K562 (cell line): ENCODE data around the gene ADGRD1. TPM values are rescaled to one million over a fixed set of nuclear protein-coding genes. Genes with fewer than 3 reads are reported as not detected.

ENCODE experiments used
- ATAC-seq: fragments of 200-7000 bp; cut with Tn5 transposase; 3 replicates; pipeline ENCODE4 v1.9.1; 2020; ENCODE audit warnings: moderate library complexity
- BruUV-seq: library from RNA; stranded (reverse); fragments of 400-500 nt; replicated peaks from 2 replicates; lab custom pipeline; 2021; lab: Mats Ljungman, UMichigan
- CTCF ChIA-PET: fragments of 300-600 bp; formaldehyde crosslinking; extraction: SDS; loops from one replicate; lab custom pipeline; 2021; ENCODE audit warnings: low intra/inter-chr PET ratio; lab: Yijun Ruan, JAX
- POLR2A ChIA-PET: fragments of 300-600, 350-650 bp; sonication (Branson Sonifier 250); formaldehyde crosslinking; extraction: SDS; loops from one replicate; lab custom pipeline; 2021; ENCODE audit warnings: antibody characterized with exemption, inconsistent platforms; lab: Yijun Ruan, JAX
- DNase-seq, 4 experiments: peaks; one replicate each; pipeline versions ENCODE4 v3.0.0 to v3.0.0-alpha.2; 2011 to 2018; ENCODE audit warnings: low spot score in 3 of 4, mixed read lengths in 3 of 4; ENCODE audit errors: extremely low read depth in 1 of 4
- FAIRE-seq: peaks from 2 replicates; lab custom pipeline; 2011; peaks lifted over from hg19 to GRCh38; lab: Jason Lieb, UNC
- H2AFZ ChIP-seq: 2 replicates; pipeline ENCODE4 v1.6.0; 2011; ENCODE audit warnings: low read depth, low read length, control low read depth, inconsistent platforms
- H3K27ac ChIP-seq: fragments of 200-600 bp; 3 replicates; pipeline ENCODE4 v1.8.0; 2011; ENCODE audit warnings: low read depth, mild to moderate bottlenecking, control low read depth, inconsistent platforms, low read length, moderate library complexity, mixed read lengths; ENCODE audit errors: extremely low read depth
- H3K27me3 ChIP-seq, 2 experiments: fragments of 300-600 bp in 1 of 2; 2 replicates in 1 of 2; 3 replicates in 1 of 2; pipeline versions ENCODE4 v1.6.0 to v1.8.0; 2011; ENCODE audit warnings: inconsistent platforms in 2 of 2, low read length in 2 of 2, mild to moderate bottlenecking in 1 of 2, mixed read lengths in 1 of 2, moderate library complexity in 1 of 2; ENCODE audit not compliant: control insufficient read depth in 2 of 2, insufficient read depth in 2 of 2
- H3K36me3 ChIP-seq: fragments of 300-600 bp; 3 replicates; pipeline ENCODE4 v1.8.0; 2011; ENCODE audit warnings: mild to moderate bottlenecking, low read length, inconsistent platforms; ENCODE audit not compliant: control insufficient read depth, insufficient read depth
- H3K4me1 ChIP-seq, 2 experiments: fragments of 200-600 bp in 1 of 2; replicated peaks in 1 of 2; 2 replicates in 1 of 2; 3 replicates in 1 of 2; pipeline versions ENCODE4 v1.5.1 to v1.8.0; 2011; ENCODE audit warnings: inconsistent platforms in 2 of 2, low read length in 2 of 2, mild to moderate bottlenecking in 1 of 2, mixed read lengths in 1 of 2, moderate library complexity in 1 of 2; ENCODE audit not compliant: control insufficient read depth in 2 of 2, insufficient read depth in 2 of 2
- H3K4me2 ChIP-seq: 2 replicates; pipeline ENCODE4 v1.6.1; 2011; ENCODE audit warnings: low read length, control low read depth, inconsistent platforms, mixed read lengths; ENCODE audit not compliant: insufficient read depth
- H3K4me3 ChIP-seq: fragments of 200-600 bp; sonication (generic), shearing (Covaris generic); 2 replicates; pipeline ENCODE4 v1.5.1; 2016; ENCODE audit warnings: control low read depth, inconsistent platforms
- H3K79me2 ChIP-seq: fragments of 200-600 bp; 3 replicates; pipeline ENCODE4 v1.8.0; 2011; ENCODE audit warnings: low read length, inconsistent platforms; ENCODE audit not compliant: control insufficient read depth, insufficient read depth
- H3K9ac ChIP-seq, 2 experiments: 2 replicates each; pipeline versions ENCODE4 v1.6.0 to v1.6.1; 2011; ENCODE audit warnings: low read depth in 2 of 2, low read length in 2 of 2, control low read depth in 1 of 2, inconsistent platforms in 1 of 2, mild to moderate bottlenecking in 1 of 2, mixed read lengths in 1 of 2; ENCODE audit not compliant: insufficient read depth in 1 of 2
- H3K9me1 ChIP-seq: one replicate; pipeline ENCODE4 v1.6.0; 2011; ENCODE audit warnings: inconsistent platforms, mild to moderate bottlenecking, low read length, moderate library complexity; ENCODE audit not compliant: control insufficient read depth, insufficient read depth
- H3K9me3 ChIP-seq: replicated peaks from 2 replicates; pipeline ENCODE4 v1.5.1; 2011; ENCODE audit warnings: low read depth, low read length, inconsistent platforms; ENCODE audit not compliant: control insufficient read depth, insufficient read depth
- H4K20me1 ChIP-seq: replicated peaks from 2 replicates; pipeline ENCODE4 v1.6.1; 2011; ENCODE audit warnings: low read length, inconsistent platforms, mixed read lengths; ENCODE audit not compliant: control insufficient read depth, insufficient read depth
- ATF1 ChIP-seq, 2 experiments: fragments of 450-650 bp in 1 of 2; IDR thresholded peaks; 2 replicates each; pipeline ENCODE4 v1.6.1; 2016; ENCODE audit warnings: missing compliant biosample characterization in 1 of 2, missing genetic modification characterization in 1 of 2
- HCFC1 ChIP-seq: IDR thresholded peaks from 2 replicates; pipeline ENCODE4 v1.6.1; 2012; ENCODE audit warnings: low read depth, low read length, improper control_type of control experiment
- HNRNPK ChIP-seq: fragments of 200-400 bp; formaldehyde crosslinking; IDR thresholded peaks from one replicate; pipeline ENCODE4 v1.6.1; 2018; ENCODE audit warnings: mild to moderate bottlenecking, low read depth, low read length; ENCODE audit not compliant: poor library complexity, severe bottlenecking
- ILF3 ChIP-seq: fragments of 450-650 bp; IDR thresholded peaks from 2 replicates; pipeline ENCODE4 v1.6.1; 2018; ENCODE audit warnings: antibody characterized with exemption, mild to moderate bottlenecking, moderate library complexity, borderline replicate concordance
- NCOA6 ChIP-seq: fragments of 450-650 bp; IDR thresholded peaks from 2 replicates; pipeline ENCODE4 v1.6.1; 2017; ENCODE audit warnings: mild to moderate bottlenecking
- RAD51 ChIP-seq: fragments of 450-650 bp; IDR thresholded peaks from 2 replicates; pipeline ENCODE4 v1.7.1; 2016; ENCODE audit warnings: low read depth, mild to moderate bottlenecking, borderline replicate concordance
- RBFOX2 ChIP-seq: fragments of 200-400 bp; formaldehyde crosslinking; IDR thresholded peaks from 2 replicates; pipeline ENCODE4 v1.6.1; 2017; ENCODE audit warnings: low read depth, mild to moderate bottlenecking, low read length, moderate library complexity
- ZNF124 ChIP-seq: sonication (generic); formaldehyde crosslinking; IDR thresholded peaks from 2 replicates; pipeline ENCODE4 v1.8.1; 2022; ENCODE audit warnings: missing genetic modification reagents
- ZNF263 ChIP-seq: sonication (generic); formaldehyde crosslinking; IDR thresholded peaks from 2 replicates; pipeline ENCODE4 v1.8.0; 2022; ENCODE audit warnings: mild to moderate bottlenecking, missing genetic modification reagents, borderline replicate concordance
- ZNF586 ChIP-seq: fragments of 450-650 bp; formaldehyde crosslinking; conservative IDR thresholded peaks from 2 replicates; pipeline ENCODE4 v1.4.0; 2020; ENCODE audit warnings: mild to moderate bottlenecking, moderate library complexity
- WGBS: fragments of 100-300 bp; shearing (Covaris generic); methylation state at CpG from one replicate; pipeline ENCODE4 v1.1.6; 2016; ENCODE audit warnings: low coverage, mixed read lengths; ENCODE audit not compliant: insufficient coverage; ENCODE audit errors: missing lambda C conversion rate; 5-methylcytosine and 5-hydroxymethylcytosine counted together
- in situ Hi-C: fragments of 300-500 bp; cut with MboI; formaldehyde crosslinking; loops from 4 replicates; pipeline ENCODE4 v1.15.0; 2018; ENCODE audit warnings: inconsistent platforms, mixed read lengths
- intact Hi-C: fragments of 100-400 bp; cut with micrococcal nuclease; formaldehyde crosslinking; loops from 2 replicates; pipeline ENCODE4 v1.14.2; 2022
- polyA plus RNA-seq, 8 experiments: library from polyadenylated mRNA; depleted of rRNA in 4 of 8; stranded (reverse) in 5 of 8; unstranded in 3 of 8; fragments of >200 nt; fragmentation: Nextera tagmentation in 2 of 8; fragmentation: Illumina TruSeq in 1 of 8; extraction: Ambion mirVana in 2 of 8; extraction: Trizol in 1 of 8; gene quantifications; 2 replicates each; pipeline versions ENCODE4 v1.2.1 to v1.2.3, GENCODE V29; 2011 to 2014; ENCODE audit warnings: inconsistent platforms in 1 of 8, missing spikeins in 1 of 8
- total RNA-seq, 7 experiments: library from RNA; depleted of rRNA in 6 of 7; stranded (reverse); fragments of >200 nt in 6 of 7; fragmentation: Illumina TruSeq in 2 of 7; extraction: Trizol in 2 of 7; gene quantifications; 2 replicates each; pipeline versions ENCODE4 v1.2.1 to v1.2.3, GENCODE V29; 2011 to 2021; ENCODE audit warnings: low replicate concordance in 1 of 7
- TF ChIP-seq, protein P1 (sequence below): sonication (generic); formaldehyde crosslinking; IDR thresholded peaks from 2 replicates; pipeline ENCODE4 v1.8.0; 2023; ENCODE audit warnings: mild to moderate bottlenecking, missing genetic modification reagents
- TF ChIP-seq, protein P2 (sequence below): sonication (generic); formaldehyde crosslinking; IDR thresholded peaks from 2 replicates; pipeline ENCODE4 v1.8.0; 2022; ENCODE audit warnings: mild to moderate bottlenecking, missing genetic modification reagents, borderline replicate concordance
- TF ChIP-seq, protein P3 (sequence below), 2 experiments: IDR thresholded peaks; 2 replicates each; pipeline ENCODE4 v1.6.1; 2011; ENCODE audit warnings: borderline replicate concordance in 1 of 2, control low read depth in 1 of 2, low read depth in 1 of 2, low read length in 1 of 2, mild to moderate bottlenecking in 1 of 2, mixed read lengths in 1 of 2, moderate library complexity in 1 of 2; ENCODE audit not compliant: insufficient read depth in 1 of 2, insufficient read length in 1 of 2, poor library complexity in 1 of 2, severe bottlenecking in 1 of 2; ENCODE audit errors: extremely low read depth in 1 of 2
- TF ChIP-seq, protein P4 (sequence below): sonication (generic); IDR thresholded peaks from 2 replicates; pipeline ENCODE4 v1.6.1; 2016

Gene ADGRD1
- total and polyA plus RNA-seq, 9 of the 15 experiments (the other 6 are each of a cell fraction or from before 2014, with no cell fraction given) = 1.7 to 11.7 (median 3.3) TPM

DNA sequence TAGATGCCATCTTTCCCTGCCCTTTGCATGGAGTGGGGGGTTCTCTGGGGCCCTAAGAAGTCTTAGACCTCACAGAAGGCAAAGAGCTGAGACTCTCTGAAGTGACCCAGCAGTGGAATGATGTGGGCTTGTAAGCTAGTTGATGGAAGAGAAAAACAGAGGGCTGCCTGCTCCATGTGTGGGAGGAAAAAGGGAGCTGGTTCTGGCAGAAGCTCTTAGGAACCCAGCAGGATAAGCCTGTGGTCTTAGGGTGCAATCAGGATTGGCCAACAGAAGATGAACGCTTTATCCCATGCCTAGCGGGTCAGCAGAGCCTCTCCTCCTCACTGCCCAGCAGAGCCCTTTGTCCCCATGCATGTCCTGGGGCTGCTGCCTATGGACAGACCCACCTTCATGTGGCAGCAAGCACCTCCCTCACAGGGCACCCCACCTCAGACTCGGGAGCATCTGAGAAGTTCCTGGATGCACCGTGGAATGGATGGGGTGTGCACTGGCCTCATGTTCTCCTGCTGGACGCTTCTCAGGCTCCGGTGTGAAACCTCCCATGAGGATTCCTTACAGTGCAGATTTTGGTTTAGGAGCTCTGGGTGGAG, 152.7 kb downstream of the ADGRD1 start:
- CTCF ChIA-PET = interaction anchor here (0.8 kb wide), 1 partner anchor 724 kb away, joined by 3 read pairs; no protein-coding TSS in a partner anchor
- Histone ChIP-seq H2AFZ (no peak overlapping the region), H3K9me3 (no peaks in the 10 kb centered on the region), H4K20me1 (no peaks in the 10 kb centered on the region; the same call in 1 of the 2 replicates), H3K36me3 (no peaks in the 10 kb centered on the region), H3K4me2 (no peak overlapping the region), H3K4me3 (no peak overlapping the region), H3K4me1 (peaks cover 0 to 27% of the 10 kb centered on the region in 2 experiments; a peak in 2 of 5 replicates), H3K79me2 (no peaks in the 10 kb centered on the region), H3K9me1 (no peaks in the 10 kb centered on the region), H3K9ac (no peak overlapping the region), H3K27me3 (peaks cover 0 to 7% of the 10 kb centered on the region in 2 experiments; a peak in 1 of 5 replicates), H3K27ac (no peak overlapping the region)
- BruUV-seq = no TSS peak
- DNase-seq (no peak), FAIRE-seq (no peak), ATAC-seq (no peak)
- in situ Hi-C loops (loop anchor here (10.0 kb wide), 1 partner anchor 728 kb away; no protein-coding TSS in a partner anchor), intact Hi-C loops (loop anchor here (2.0 to 10.0 kb wide), 3 partner anchors 190 to 728 kb away; no protein-coding TSS in a partner anchor)
- POLR2A ChIA-PET = interaction anchor here (0.6 to 0.8 kb wide), 2 partner anchors 9 to 19 kb away, joined by 3 to 4 read pairs; no protein-coding TSS in a partner anchor
- WGBS = 21% methylated on average over 6 of the region's 6 CpGs
- TF ChIP-seq, protein P1, sequence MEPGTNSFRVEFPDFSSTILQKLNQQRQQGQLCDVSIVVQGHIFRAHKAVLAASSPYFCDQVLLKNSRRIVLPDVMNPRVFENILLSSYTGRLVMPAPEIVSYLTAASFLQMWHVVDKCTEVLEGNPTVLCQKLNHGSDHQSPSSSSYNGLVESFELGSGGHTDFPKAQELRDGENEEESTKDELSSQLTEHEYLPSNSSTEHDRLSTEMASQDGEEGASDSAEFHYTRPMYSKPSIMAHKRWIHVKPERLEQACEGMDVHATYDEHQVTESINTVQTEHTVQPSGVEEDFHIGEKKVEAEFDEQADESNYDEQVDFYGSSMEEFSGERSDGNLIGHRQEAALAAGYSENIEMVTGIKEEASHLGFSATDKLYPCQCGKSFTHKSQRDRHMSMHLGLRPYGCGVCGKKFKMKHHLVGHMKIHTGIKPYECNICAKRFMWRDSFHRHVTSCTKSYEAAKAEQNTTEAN (CRISPR knock-in tag) = no peak
- TF ChIP-seq RAD51 = no peak
- TF ChIP-seq ILF3 = no peak
- TF ChIP-seq, protein P2, sequence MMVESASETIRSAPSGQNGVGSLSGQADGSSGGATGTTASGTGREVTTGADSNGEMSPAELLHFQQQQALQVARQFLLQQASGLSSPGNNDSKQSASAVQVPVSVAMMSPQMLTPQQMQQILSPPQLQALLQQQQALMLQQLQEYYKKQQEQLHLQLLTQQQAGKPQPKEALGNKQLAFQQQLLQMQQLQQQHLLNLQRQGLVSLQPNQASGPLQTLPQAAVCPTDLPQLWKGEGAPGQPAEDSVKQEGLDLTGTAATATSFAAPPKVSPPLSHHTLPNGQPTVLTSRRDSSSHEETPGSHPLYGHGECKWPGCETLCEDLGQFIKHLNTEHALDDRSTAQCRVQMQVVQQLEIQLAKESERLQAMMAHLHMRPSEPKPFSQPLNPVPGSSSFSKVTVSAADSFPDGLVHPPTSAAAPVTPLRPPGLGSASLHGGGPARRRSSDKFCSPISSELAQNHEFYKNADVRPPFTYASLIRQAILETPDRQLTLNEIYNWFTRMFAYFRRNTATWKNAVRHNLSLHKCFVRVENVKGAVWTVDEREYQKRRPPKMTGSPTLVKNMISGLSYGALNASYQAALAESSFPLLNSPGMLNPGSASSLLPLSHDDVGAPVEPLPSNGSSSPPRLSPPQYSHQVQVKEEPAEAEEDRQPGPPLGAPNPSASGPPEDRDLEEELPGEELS (CRISPR knock-in tag) = no peak
- TF ChIP-seq, protein P3, sequence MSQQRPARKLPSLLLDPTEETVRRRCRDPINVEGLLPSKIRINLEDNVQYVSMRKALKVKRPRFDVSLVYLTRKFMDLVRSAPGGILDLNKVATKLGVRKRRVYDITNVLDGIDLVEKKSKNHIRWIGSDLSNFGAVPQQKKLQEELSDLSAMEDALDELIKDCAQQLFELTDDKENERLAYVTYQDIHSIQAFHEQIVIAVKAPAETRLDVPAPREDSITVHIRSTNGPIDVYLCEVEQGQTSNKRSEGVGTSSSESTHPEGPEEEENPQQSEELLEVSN (IDR thresholded peaks at IDR 0.05; ENCODE audit: borderline replicate concordance in 1 of 2, extremely low read depth in 1 of 2, insufficient read depth in 1 of 2, insufficient read length in 1 of 2, low read depth in 1 of 2, low read length in 1 of 2, poor library complexity in 1 of 2, severe bottlenecking in 1 of 2) = no peak
- no peak for TF ChIP-seq ZNF586 (CRISPR knock-in tag)
- no peak for TF ChIP-seq NCOA6
- no peak for TF ChIP-seq HNRNPK
- no peak for TF ChIP-seq HCFC1
- TF ChIP-seq RBFOX2 = no peak
- no peak for TF ChIP-seq ZNF124 (CRISPR knock-in tag)
- no peak for TF ChIP-seq ATF1 (CRISPR knock-in tag; IDR thresholded peaks at IDR 0.05)
- no peak for TF ChIP-seq ATF1 (tag; IDR thresholded peaks at IDR 0.05)
- no peak for TF ChIP-seq ZNF263 (CRISPR knock-in tag)
- TF ChIP-seq, protein P4, sequence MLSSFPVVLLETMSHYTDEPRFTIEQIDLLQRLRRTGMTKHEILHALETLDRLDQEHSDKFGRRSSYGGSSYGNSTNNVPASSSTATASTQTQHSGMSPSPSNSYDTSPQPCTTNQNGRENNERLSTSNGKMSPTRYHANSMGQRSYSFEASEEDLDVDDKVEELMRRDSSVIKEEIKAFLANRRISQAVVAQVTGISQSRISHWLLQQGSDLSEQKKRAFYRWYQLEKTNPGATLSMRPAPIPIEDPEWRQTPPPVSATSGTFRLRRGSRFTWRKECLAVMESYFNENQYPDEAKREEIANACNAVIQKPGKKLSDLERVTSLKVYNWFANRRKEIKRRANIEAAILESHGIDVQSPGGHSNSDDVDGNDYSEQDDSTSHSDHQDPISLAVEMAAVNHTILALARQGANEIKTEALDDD = no peak
